Mucosa of descending colon (tissue), 3 donors: Measurements from ENCODE around the gene NOS1. TPM values are rescaled to one million over a fixed set of nuclear protein-coding genes. Genes with fewer than 3 reads are reported as not detected.

Source experiments
- ATAC-seq: fragments of 200-7000 bp; cut with Tn5 transposase; one replicate; pipeline ENCODE4 v1.9.1; 2020; ENCODE audit warnings: mild to moderate bottlenecking, moderate library complexity
- DNase-seq, 3 donors: peaks; one replicate each; pipeline ENCODE4 v3.0.0-alpha.2; 2020
- H3K36me3 ChIP-seq: fragments of 200-600 bp; one replicate; pipeline ENCODE4 v1.8.0; 2021; ENCODE audit warnings: low read depth, mild to moderate bottlenecking
- H3K4me1 ChIP-seq: fragments of 200-600 bp; one replicate; pipeline ENCODE4 v1.8.0; 2021; ENCODE audit warnings: low read depth, mild to moderate bottlenecking
- H3K4me3 ChIP-seq: fragments of 200-600 bp; one replicate; pipeline ENCODE4 v1.8.0; 2021; ENCODE audit warnings: mild to moderate bottlenecking
- H3K9me3 ChIP-seq: fragments of 200-600 bp; one replicate; pipeline ENCODE4 v1.8.0; 2021; ENCODE audit warnings: mild to moderate bottlenecking
- intact Hi-C, 2 donors: fragments of 100-400 bp; cut with DNase I in 1 of 2; cut with micrococcal nuclease in 1 of 2; formaldehyde crosslinking; loops; one replicate each; pipeline versions ENCODE4 v1.11.0 to v1.11.1; 2022; cut with DNase I, micrococcal nuclease
- total RNA-seq, 3 donors: library from RNA; stranded (reverse); fragmentation: NEBNext Ultra II Directional in 2 of 3; extraction: Animal tissue kit (Norgen Biotek cat#: 25700) in 2 of 3; gene quantifications; one replicate each; pipeline versions ENCODE4 v1.2.1 to v1.2.4, GENCODE V29; 2021 to 2023
- TF ChIP-seq, protein P1 (sequence below): fragments of 200-600 bp; IDR thresholded peaks from one replicate; pipeline ENCODE4 v1.8.0; 2022; ENCODE audit warnings: antibody characterized with exemption, mild to moderate bottlenecking
- donor health status: DM: no; HTN: no; CAD: no; lungs with moderate emphysema.
- donor health status: DM: no; HTN: no; CAD: no.
- donor health status: DM: no; HTN: yes; CAD: no.

Gene NOS1
- total RNA-seq, 3 donors from 2014 or later, result 0.09 to 11.0 (median 0.29) TPM

DNA sequence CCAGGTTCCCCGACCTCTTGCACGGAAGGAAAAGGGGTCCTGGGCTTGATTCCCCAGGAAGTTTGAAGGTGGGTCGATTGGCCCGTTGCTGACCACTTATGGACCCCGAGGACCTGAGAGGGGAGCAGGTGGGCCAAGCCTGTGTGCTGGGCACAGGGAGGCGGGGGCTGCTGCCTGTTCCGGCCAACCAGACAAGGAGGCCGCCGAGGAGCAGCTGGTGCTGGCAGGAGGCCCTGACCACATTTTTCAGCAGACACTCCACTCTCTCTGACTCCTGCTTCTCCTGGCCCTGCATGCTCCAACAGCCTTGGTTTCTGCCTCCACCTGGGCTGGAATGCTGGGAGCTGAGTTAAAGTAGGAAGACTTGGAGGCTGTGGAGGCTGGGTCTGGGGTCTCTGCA, 42.8 kb downstream of the NOS1 start:
- TF ChIP-seq, protein P1, sequence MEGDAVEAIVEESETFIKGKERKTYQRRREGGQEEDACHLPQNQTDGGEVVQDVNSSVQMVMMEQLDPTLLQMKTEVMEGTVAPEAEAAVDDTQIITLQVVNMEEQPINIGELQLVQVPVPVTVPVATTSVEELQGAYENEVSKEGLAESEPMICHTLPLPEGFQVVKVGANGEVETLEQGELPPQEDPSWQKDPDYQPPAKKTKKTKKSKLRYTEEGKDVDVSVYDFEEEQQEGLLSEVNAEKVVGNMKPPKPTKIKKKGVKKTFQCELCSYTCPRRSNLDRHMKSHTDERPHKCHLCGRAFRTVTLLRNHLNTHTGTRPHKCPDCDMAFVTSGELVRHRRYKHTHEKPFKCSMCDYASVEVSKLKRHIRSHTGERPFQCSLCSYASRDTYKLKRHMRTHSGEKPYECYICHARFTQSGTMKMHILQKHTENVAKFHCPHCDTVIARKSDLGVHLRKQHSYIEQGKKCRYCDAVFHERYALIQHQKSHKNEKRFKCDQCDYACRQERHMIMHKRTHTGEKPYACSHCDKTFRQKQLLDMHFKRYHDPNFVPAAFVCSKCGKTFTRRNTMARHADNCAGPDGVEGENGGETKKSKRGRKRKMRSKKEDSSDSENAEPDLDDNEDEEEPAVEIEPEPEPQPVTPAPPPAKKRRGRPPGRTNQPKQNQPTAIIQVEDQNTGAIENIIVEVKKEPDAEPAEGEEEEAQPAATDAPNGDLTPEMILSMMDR, result no peak
- Histone ChIP-seq H3K36me3 (no peaks in the 10 kb centered on the region), H3K4me1 (no peaks in the 10 kb centered on the region), H3K9me3 (no peaks in the 10 kb centered on the region), H3K4me3 (no peak overlapping the region)
- DNase-seq (no peak), ATAC-seq (no peak)
- intact Hi-C loops, result no loop called here

DNA sequence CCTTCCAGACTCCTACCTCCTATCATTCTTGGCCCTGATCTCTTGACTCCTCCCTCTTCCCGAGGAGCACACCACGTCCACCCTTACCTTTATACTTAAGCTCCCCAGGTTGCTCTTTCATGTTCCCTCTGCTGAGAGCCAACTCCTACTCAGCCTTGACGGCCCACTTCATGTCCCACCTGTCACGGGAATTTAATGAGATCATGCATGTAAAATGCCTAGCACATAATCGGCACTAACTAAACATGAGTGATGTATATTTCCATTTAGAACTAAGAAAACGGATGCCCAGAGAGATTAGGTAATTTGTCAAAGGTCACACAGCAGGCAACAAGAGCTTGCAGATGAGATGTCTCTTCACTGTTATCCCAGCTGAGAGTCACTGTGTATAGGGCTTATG, 45.1 kb downstream of the NOS1 start:
- intact Hi-C loops, result no loop called here
- ATAC-seq, result no peak

DNA sequence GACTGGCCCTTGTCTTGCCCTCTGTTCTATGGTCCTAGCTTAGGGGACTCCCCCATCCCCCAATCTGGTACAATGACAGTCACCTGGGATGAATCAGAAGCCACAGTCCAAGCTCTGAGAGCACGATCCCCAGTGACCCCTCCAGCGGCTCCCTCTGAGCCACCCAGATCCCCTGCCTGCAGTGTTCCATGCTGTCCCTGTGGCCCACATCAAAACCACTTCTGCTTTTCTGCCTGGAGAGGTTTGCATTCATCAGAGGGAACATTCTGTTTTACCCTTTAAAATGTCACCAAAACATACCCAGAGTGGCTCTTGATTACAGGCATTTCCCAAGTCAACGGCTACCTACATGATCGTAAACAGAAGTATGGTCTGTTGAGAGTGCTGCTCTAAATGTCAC, 47.5 kb downstream of the NOS1 start:
- no peak for ATAC-seq

More for the DNA sequence above, 45.1 kb downstream of the NOS1 start:
- H3K4me3 ChIP-seq, result no peak overlapping the region
- no peaks in the 10 kb centered on the region for H3K9me3 ChIP-seq
- TF ChIP-seq, protein P1, result no peak
- no peaks in the 10 kb centered on the region for H3K4me1 ChIP-seq
- no peaks in the 10 kb centered on the region for H3K36me3 ChIP-seq
- DNase-seq, result no peak

DNA sequence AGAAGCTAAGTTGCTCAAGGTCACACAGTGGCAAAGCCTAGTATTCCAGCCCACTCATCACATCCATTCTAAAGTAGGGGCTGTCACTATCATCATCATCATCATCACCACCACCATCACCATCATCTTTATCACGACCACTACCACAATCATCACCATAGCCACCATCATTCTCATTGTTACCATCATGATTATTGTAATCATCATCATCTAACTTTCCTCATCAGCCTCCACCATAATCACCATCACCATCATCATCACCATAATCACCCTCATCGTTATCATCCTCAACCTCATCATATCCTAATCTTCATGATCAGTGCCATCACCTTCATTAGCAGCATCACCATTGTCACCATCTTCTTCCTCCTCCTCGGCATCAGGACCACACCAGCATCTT, 48.7 kb downstream of the NOS1 start:
- Histone ChIP-seq H3K9me3 (no peaks in the 10 kb centered on the region), H3K36me3 (no peaks in the 10 kb centered on the region), H3K4me3 (no peak overlapping the region), H3K4me1 (no peaks in the 10 kb centered on the region)
- intact Hi-C loops, result no loop called here
- DNase-seq (no peak), ATAC-seq (no peak)
- TF ChIP-seq, protein P1, result no peak

More for the DNA sequence above, 47.5 kb downstream of the NOS1 start:
- TF ChIP-seq, protein P1, result no peak
- Histone ChIP-seq H3K4me1 (no peaks in the 10 kb centered on the region), H3K9me3 (no peaks in the 10 kb centered on the region), H3K36me3 (no peaks in the 10 kb centered on the region), H3K4me3 (no peak overlapping the region)
- no peak for DNase-seq
- intact Hi-C loops, result no loop called here

DNA sequence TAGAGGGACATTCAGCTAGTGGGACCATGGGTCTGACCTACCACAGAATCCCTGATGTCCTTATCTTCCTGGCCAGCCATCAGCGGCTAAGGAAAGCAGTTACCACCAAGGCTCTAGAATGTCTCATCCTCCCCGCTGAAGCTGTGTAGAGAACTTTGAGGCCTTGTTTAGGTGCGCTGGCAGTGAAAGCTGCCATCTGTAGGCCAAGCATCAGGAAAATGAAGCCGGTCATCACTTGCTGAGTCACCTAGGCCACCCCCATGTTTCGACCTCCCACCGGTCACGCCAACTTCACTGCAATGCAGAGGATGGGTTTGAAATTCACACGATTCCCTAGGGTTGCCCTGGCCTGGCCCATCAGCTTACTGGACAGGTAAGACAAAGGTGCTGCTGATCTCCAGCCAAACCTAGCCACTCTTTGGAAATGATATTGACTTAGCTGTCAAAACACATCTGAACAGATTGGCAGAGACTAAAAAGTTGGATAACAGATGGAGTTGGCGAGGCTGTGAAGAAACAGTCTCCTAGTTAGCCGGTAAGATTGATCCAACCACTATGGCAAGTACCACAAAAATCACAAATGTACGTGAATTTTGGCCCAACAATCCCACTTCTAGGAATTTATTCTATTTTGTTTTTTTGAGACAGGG, 52.0 kb downstream of the NOS1 start:
- ATAC-seq (no peak), DNase-seq (no peak)
- Histone ChIP-seq H3K4me3 (no peak overlapping the region), H3K4me1 (no peaks in the 10 kb centered on the region), H3K9me3 (no peaks in the 10 kb centered on the region), H3K36me3 (no peaks in the 10 kb centered on the region)
- intact Hi-C loops, result no loop called here
- TF ChIP-seq, protein P1, result no peak

DNA sequence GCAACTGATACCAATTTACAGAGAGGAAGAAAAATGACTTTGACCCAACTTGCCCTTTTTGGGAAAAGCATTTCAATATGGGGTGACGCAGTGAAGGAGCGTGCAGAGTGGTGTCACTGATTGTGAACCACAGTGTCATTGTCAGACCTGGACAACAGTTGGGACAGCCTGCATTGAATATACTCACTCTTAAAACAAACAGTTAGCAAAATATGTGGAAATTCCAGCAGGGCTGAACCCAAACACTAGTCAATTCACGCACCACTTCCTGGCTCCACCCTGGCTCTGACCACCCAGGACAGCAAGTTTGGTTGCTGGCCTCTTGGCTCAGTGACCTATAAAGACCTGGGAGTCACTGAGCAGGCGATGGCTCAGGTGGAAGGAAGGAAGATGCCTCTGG, 61.3 kb downstream of the NOS1 start:
- Histone ChIP-seq H3K9me3 (no peaks in the 10 kb centered on the region), H3K4me3 (no peak overlapping the region), H3K4me1 (no peaks in the 10 kb centered on the region), H3K36me3 (no peaks in the 10 kb centered on the region)
- ATAC-seq, result no peak
- intact Hi-C loops, result no loop called here
- no peak for DNase-seq
- TF ChIP-seq, protein P1, result no peak
